SK-N-SH treated with all-trans-retinoic acid at 6 μM for 48 hours (cell line): Measurements from ENCODE around the gene TRMT11.

Source experiments
- ATAC-seq: fragments of 200-7000 bp; cut with Tn5 transposase; 3 replicates; pipeline ENCODE4 v1.9.1; 2020; ENCODE audit warnings: mild to moderate bottlenecking, moderate library complexity
- ARNTL ChIP-seq: fragments of 450-650 bp; formaldehyde crosslinking; IDR thresholded peaks from 2 replicates; pipeline ENCODE4 v1.5.0; 2020; ENCODE audit warnings: low read depth, mild to moderate bottlenecking, moderate library complexity, borderline replicate concordance
- BACH2 ChIP-seq: fragments of 250-450 bp; sonication (Bioruptor Pico); IDR thresholded peaks from 2 replicates; pipeline ENCODE4 v1.9.0; 2021; ENCODE audit warnings: mild to moderate bottlenecking, borderline replicate concordance
- CSDC2 ChIP-seq: fragments of 250-450 bp; sonication (Bioruptor Pico); IDR thresholded peaks from 2 replicates; pipeline ENCODE4 v1.5.0; 2020; ENCODE audit warnings: mild to moderate bottlenecking, moderate library complexity
- ESRRG ChIP-seq: fragments of 250-450 bp; sonication (Bioruptor Pico); IDR thresholded peaks from 2 replicates; pipeline ENCODE4 v1.6.1; 2021; ENCODE audit warnings: mild to moderate bottlenecking
- GLIS3 ChIP-seq: fragments of 250-450 bp; sonication (Bioruptor Pico); IDR thresholded peaks from 2 replicates; pipeline ENCODE4 v1.5.0; 2020; ENCODE audit warnings: mild to moderate bottlenecking, moderate library complexity
- ISL1 ChIP-seq: fragments of 250-450 bp; sonication (Bioruptor Pico); IDR thresholded peaks from 2 replicates; pipeline ENCODE4 v2.1.2; 2022; ENCODE audit warnings: mild to moderate bottlenecking, moderate library complexity
- OSR1 ChIP-seq: fragments of 250-450 bp; sonication (Bioruptor Pico); IDR thresholded peaks from 2 replicates; pipeline ENCODE4 v1.8.0; 2022; ENCODE audit warnings: moderate library complexity, mild to moderate bottlenecking, inconsistent platforms
- PPARA ChIP-seq: fragments of 250-450 bp; sonication (Bioruptor Pico); IDR thresholded peaks from 2 replicates; pipeline ENCODE4 v1.5.0; 2020; ENCODE audit warnings: mild to moderate bottlenecking, borderline replicate concordance
- RARB ChIP-seq: fragments of 250-450 bp; sonication (Bioruptor Pico); IDR thresholded peaks from 2 replicates; pipeline ENCODE4 v1.8.0; 2021; ENCODE audit warnings: mild to moderate bottlenecking, moderate library complexity
- SNAI2 ChIP-seq: fragments of 250-450 bp; sonication (Bioruptor Pico); IDR thresholded peaks from 2 replicates; pipeline ENCODE4 v1.5.0; 2020; ENCODE audit warnings: mild to moderate bottlenecking, moderate library complexity
- TOX ChIP-seq: fragments of 250-450 bp; sonication (Bioruptor Pico); IDR thresholded peaks from 2 replicates; pipeline ENCODE4 v1.8.0; 2021; ENCODE audit warnings: mild to moderate bottlenecking, moderate library complexity, borderline replicate concordance
- ZC3H10 ChIP-seq: fragments of 250-450 bp; sonication (Bioruptor Pico); IDR thresholded peaks from 2 replicates; pipeline ENCODE4 v1.5.1; 2021; ENCODE audit warnings: mild to moderate bottlenecking, moderate library complexity
- ZFP3 ChIP-seq: fragments of 250-450 bp; sonication (Bioruptor Pico); IDR thresholded peaks from 2 replicates; pipeline ENCODE4 v1.5.0; 2020; ENCODE audit warnings: mild to moderate bottlenecking, moderate library complexity
- ZFP30 ChIP-seq: fragments of 450-650 bp; formaldehyde crosslinking; IDR thresholded peaks from 2 replicates; pipeline ENCODE4 v1.5.0; 2022; ENCODE audit warnings: mild to moderate bottlenecking, moderate library complexity
- ZNF565 ChIP-seq: fragments of 450-650 bp; formaldehyde crosslinking; conservative IDR thresholded peaks from 2 replicates; pipeline ENCODE4 v1.5.0; 2020; ENCODE audit warnings: low read depth, mild to moderate bottlenecking, moderate library complexity
- ZNF70 ChIP-seq: fragments of 450-650 bp; formaldehyde crosslinking; IDR thresholded peaks from 2 replicates; pipeline ENCODE4 v1.5.0; 2020; ENCODE audit warnings: mild to moderate bottlenecking, moderate library complexity
- TF ChIP-seq, protein P1 (sequence below): fragments of 250-450 bp; sonication (Bioruptor Pico); IDR thresholded peaks from 2 replicates; pipeline ENCODE4 v1.5.1; 2021; ENCODE audit warnings: mild to moderate bottlenecking, moderate library complexity
- TF ChIP-seq, protein P2 (sequence below): fragments of 250-450 bp; sonication (Bioruptor Pico); IDR thresholded peaks from 2 replicates; pipeline ENCODE4 v1.8.0; 2020; ENCODE audit warnings: mild to moderate bottlenecking, moderate library complexity, borderline replicate concordance
- TF ChIP-seq, protein P3 (sequence below): fragments of 250-450 bp; sonication (Bioruptor Pico); IDR thresholded peaks from 2 replicates; pipeline ENCODE4 v1.8.0; 2021; ENCODE audit warnings: low read depth, mild to moderate bottlenecking, moderate library complexity, borderline replicate concordance
- TF ChIP-seq, protein P4 (sequence below): fragments of 250-450 bp; sonication (Bioruptor Pico); IDR thresholded peaks from 2 replicates; pipeline ENCODE4 v1.5.0; 2020; ENCODE audit warnings: mild to moderate bottlenecking, moderate library complexity

The TRMT11 gene

DNA sequence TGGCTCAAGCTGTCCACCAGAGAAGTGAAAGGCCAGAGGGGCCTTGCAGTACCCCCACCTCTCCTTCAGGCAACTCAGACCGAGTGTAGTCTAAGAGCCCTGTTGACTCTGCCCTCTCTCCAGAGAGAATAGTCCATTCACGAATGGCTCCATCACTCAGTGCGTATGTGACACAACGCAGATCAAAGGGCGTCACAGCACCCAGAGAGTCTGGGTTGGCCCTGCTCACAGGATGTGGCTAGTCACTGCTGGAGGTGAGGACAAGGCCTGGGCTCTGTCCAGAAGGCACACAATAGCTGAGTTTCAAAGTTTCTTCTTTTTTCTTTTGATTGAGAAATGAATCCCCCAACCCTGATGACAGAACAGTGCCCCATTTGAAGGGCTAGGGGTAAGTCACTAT lies 74.1 kb downstream of the TRMT11 start:
- ATAC-seq = no peak
- no peak for TF ChIP-seq ZFP3
- TF ChIP-seq ISL1 (CRISPR knock-in tag) = no peak
- no peak for TF ChIP-seq PPARA
- TF ChIP-seq, protein P1, sequence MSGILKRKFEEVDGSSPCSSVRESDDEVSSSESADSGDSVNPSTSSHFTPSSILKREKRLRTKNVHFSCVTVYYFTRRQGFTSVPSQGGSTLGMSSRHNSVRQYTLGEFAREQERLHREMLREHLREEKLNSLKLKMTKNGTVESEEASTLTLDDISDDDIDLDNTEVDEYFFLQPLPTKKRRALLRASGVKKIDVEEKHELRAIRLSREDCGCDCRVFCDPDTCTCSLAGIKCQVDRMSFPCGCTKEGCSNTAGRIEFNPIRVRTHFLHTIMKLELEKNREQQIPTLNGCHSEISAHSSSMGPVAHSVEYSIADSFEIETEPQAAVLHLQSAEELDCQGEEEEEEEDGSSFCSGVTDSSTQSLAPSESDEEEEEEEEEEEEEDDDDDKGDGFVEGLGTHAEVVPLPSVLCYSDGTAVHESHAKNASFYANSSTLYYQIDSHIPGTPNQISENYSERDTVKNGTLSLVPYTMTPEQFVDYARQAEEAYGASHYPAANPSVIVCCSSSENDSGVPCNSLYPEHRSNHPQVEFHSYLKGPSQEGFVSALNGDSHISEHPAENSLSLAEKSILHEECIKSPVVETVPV = no peak
- TF ChIP-seq TOX (CRISPR knock-in tag) = no peak
- no peak for TF ChIP-seq RARB (CRISPR knock-in tag)
- TF ChIP-seq, protein P2, sequence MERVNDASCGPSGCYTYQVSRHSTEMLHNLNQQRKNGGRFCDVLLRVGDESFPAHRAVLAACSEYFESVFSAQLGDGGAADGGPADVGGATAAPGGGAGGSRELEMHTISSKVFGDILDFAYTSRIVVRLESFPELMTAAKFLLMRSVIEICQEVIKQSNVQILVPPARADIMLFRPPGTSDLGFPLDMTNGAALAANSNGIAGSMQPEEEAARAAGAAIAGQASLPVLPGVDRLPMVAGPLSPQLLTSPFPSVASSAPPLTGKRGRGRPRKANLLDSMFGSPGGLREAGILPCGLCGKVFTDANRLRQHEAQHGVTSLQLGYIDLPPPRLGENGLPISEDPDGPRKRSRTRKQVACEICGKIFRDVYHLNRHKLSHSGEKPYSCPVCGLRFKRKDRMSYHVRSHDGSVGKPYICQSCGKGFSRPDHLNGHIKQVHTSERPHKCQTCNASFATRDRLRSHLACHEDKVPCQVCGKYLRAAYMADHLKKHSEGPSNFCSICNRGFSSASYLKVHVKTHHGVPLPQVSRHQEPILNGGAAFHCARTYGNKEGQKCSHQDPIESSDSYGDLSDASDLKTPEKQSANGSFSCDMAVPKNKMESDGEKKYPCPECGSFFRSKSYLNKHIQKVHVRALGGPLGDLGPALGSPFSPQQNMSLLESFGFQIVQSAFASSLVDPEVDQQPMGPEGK (CRISPR knock-in tag) = no peak
- no peak for TF ChIP-seq BACH2
- no peak for TF ChIP-seq ARNTL (CRISPR knock-in tag)
- TF ChIP-seq CSDC2 (CRISPR knock-in tag) = no peak
- TF ChIP-seq ZNF70 (CRISPR knock-in tag) = no peak
- TF ChIP-seq OSR1 (CRISPR knock-in tag) = no peak
- TF ChIP-seq, protein P3, sequence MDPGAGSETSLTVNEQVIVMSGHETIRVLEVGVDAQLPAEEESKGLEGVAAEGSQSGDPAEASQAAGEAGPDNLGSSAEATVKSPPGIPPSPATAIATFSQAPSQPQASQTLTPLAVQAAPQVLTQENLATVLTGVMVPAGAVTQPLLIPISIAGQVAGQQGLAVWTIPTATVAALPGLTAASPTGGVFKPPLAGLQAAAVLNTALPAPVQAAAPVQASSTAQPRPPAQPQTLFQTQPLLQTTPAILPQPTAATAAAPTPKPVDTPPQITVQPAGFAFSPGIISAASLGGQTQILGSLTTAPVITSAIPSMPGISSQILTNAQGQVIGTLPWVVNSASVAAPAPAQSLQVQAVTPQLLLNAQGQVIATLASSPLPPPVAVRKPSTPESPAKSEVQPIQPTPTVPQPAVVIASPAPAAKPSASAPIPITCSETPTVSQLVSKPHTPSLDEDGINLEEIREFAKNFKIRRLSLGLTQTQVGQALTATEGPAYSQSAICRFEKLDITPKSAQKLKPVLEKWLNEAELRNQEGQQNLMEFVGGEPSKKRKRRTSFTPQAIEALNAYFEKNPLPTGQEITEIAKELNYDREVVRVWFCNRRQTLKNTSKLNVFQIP (CRISPR knock-in tag) = no peak
- no peak for TF ChIP-seq ZC3H10 (CRISPR knock-in tag)

DNA sequence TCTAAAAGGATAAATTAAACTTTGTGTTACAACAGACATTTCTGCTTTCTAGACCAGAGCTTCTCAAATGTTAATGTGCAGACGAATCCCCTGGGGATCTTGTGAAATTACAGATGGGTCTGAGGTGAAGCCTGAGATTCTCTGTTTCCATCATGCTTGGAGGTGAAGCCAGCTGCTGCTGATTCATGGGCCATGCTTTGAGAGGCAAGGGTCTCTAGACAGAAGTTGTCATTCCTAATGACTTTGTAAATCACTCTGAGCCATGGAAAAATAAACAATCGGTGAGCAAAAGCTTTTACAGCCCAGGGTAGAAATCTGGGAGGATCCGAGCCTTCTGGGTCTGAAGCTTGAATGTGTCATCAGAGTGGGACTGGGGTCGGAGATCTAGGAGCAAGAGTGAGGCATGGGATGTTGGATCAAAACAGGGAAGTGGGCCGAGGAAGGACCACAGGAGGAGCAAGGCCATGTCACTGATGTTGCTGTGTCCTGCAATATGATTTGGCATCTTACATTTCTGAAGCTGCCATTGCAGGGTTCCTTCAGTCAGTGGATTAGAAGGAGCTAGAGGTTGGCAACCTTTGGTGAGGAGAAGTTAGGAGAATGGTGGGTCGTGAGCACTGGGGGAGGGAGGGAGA lies 77.3 kb downstream of the TRMT11 start:
- ATAC-seq = no peak

DNA sequence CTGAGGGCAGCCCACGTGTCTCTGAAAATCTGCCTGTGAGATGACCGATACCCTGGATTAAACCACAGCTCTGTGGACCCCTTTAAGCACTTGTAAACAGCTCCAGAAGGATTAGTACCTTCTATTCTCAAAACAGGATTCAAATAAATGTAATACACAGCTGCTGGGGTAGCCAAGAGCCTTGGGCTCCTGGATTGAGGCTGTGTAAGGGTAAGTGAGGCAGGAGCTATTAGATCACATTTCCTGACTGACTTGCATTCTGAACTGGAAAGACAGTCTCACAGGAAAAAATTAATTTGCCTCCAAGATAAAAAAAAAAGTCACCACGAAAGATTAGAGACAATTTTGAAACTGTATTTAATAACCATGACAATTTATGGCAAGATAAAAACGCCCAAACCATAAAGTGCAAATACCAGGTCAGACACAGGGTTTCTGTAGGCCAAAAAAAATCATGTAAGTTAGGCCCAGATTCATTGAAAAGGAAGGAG lies 78.0 kb downstream of the TRMT11 start:
- peak; percentile 26; the same call in 1 of the 3 replicates for ATAC-seq
- TF ChIP-seq BACH2 (no peak), ZFP3 (no peak), ESRRG (CRISPR knock-in tag) (no peak), PPARA (no peak), RARB (CRISPR knock-in tag) (no peak), GLIS3 (no peak), ZNF70 (CRISPR knock-in tag) (no peak), OSR1 (CRISPR knock-in tag) (no peak), CSDC2 (CRISPR knock-in tag) (no peak), ZFP30 (CRISPR knock-in tag) (no peak), ARNTL (CRISPR knock-in tag) (no peak), SNAI2 (CRISPR knock-in tag) (no peak)
- TF ChIP-seq, protein P3 (CRISPR knock-in tag) = no peak
- TF ChIP-seq, protein P4, sequence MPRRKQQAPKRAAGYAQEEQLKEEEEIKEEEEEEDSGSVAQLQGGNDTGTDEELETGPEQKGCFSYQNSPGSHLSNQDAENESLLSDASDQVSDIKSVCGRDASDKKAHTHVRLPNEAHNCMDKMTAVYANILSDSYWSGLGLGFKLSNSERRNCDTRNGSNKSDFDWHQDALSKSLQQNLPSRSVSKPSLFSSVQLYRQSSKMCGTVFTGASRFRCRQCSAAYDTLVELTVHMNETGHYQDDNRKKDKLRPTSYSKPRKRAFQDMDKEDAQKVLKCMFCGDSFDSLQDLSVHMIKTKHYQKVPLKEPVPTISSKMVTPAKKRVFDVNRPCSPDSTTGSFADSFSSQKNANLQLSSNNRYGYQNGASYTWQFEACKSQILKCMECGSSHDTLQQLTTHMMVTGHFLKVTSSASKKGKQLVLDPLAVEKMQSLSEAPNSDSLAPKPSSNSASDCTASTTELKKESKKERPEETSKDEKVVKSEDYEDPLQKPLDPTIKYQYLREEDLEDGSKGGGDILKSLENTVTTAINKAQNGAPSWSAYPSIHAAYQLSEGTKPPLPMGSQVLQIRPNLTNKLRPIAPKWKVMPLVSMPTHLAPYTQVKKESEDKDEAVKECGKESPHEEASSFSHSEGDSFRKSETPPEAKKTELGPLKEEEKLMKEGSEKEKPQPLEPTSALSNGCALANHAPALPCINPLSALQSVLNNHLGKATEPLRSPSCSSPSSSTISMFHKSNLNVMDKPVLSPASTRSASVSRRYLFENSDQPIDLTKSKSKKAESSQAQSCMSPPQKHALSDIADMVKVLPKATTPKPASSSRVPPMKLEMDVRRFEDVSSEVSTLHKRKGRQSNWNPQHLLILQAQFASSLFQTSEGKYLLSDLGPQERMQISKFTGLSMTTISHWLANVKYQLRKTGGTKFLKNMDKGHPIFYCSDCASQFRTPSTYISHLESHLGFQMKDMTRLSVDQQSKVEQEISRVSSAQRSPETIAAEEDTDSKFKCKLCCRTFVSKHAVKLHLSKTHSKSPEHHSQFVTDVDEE (CRISPR knock-in tag) = no peak

More for the DNA sequence above, 77.3 kb downstream of the TRMT11 start:
- TF ChIP-seq ZNF565 (CRISPR knock-in tag) = no peak
